HT1080 (cell line): ENCODE results near the gene CYP1A1. TPM values are rescaled to one million over a fixed set of nuclear protein-coding genes. Genes with fewer than 3 reads are reported as not detected.

Experiments used
- DNase-seq: peaks from one replicate; pipeline ENCODE4 v3.0.0-alpha.2; 2015; ENCODE audit warnings: low read depth
- total RNA-seq: library from RNA; depleted of rRNA; stranded (reverse); fragments of >200 nt; shearing (Covaris generic); gene quantifications from 2 replicates; pipeline ENCODE4 v1.2.3, GENCODE V29; 2014; rRNA removed

CYP1A1 gene
- total RNA-seq, 1 experiment from 2014 or later, result 2.5 TPM

GRCh38 chr15:74695597-74696397 is 29.5 kb downstream of the CYP1A1 start, which contains the start of gene EDC3:
TSS of gene EDC3 (minus strand) at chr15:74696024. CDS start at chr15:74675124, 20,900 bp downstream.
- DNase-seq, result peak; percentile 74

- no peak for DNase-seq
Observed at GRCh38 chr15:74692327-74692726, 33.0 kb downstream of the CYP1A1 start.

GRCh38 chr15:74683758-74684157 is 41.6 kb downstream of the CYP1A1 start:
- no peak for DNase-seq

GRCh38 chr15:74682954-74683353 is 42.4 kb downstream of the CYP1A1 start:
- no peak for DNase-seq

- DNase-seq, result no peak
Observed at GRCh38 chr15:74680456-74680855, 44.9 kb downstream of the CYP1A1 start.

- DNase-seq, result no peak
Observed at GRCh38 chr15:74676801-74677200, 48.5 kb downstream of the CYP1A1 start.

- no peak for DNase-seq
Observed at GRCh38 chr15:74674161-74674560, 51.2 kb downstream of the CYP1A1 start.

GRCh38 chr15:74669627-74670026 is 55.7 kb downstream of the CYP1A1 start:
- DNase-seq, result no peak

Other genes starting within 250 kb of the CYP1A1 start
- 3.5 and 4.9 TPM in 2 replicates for gene ARID3B, start 184.3 kb downstream of the CYP1A1 start, total RNA-seq
- gene CLK3, start 109.7 kb downstream of the CYP1A1 start, total RNA-seq, result 84.0 and 110 TPM in 2 replicates
- gene EDC3, start 29.5 kb downstream of the CYP1A1 start, total RNA-seq, result 7.0 and 16.7 TPM in 2 replicates
- not detected in 2 replicates for gene CYP1A2, start 23.3 kb upstream of the CYP1A1 start, total RNA-seq
- gene CSK, start 56.6 kb upstream of the CYP1A1 start, total RNA-seq, result 39.3 and 50.7 TPM in 2 replicates
- 0.05 TPM in 1 of 2 replicates, not detected in the other for gene LMAN1L, start 87.3 kb upstream of the CYP1A1 start, total RNA-seq
- gene CPLX3, start 101.1 kb upstream of the CYP1A1 start, total RNA-seq, result 0.10 and 0.26 TPM in 2 replicates
- 44.0 and 47.1 TPM in 2 replicates for gene ULK3, start 117.6 kb upstream of the CYP1A1 start, total RNA-seq
- 17.1 and 32.1 TPM in 2 replicates for gene SCAMP2, start 147.8 kb upstream of the CYP1A1 start, total RNA-seq
- 50.6 and 61.3 TPM in 2 replicates for gene MPI, start 164.5 kb upstream of the CYP1A1 start, total RNA-seq
- 20.4 and 27.4 TPM in 2 replicates for gene FAM219B, start 181.3 kb upstream of the CYP1A1 start, total RNA-seq
- gene COX5A, start 212.5 kb upstream of the CYP1A1 start, total RNA-seq, result 119 and 162 TPM in 2 replicates
- gene RPP25, start 231.2 kb upstream of the CYP1A1 start, total RNA-seq, result 0.20 and 0.58 TPM in 2 replicates